Endothelial cell of umbilical vein (primary cell): ENCODE results near the gene AKR7A3. TPM values are rescaled to one million over a fixed set of nuclear protein-coding genes. Genes with fewer than 3 reads are reported as not detected.

Source experiments
- BruUV-seq: library from RNA; stranded (reverse); fragments of 400-500 nt; replicated peaks from 2 replicates; lab custom pipeline; 2021; lab: Mats Ljungman, UMichigan
- CTCF ChIA-PET: fragments of 300-600, 350-600 bp; sonication (Branson Sonifier 250); formaldehyde crosslinking; loops from one replicate; lab custom pipeline; 2021; ENCODE audit warnings: antibody characterized with exemption, inconsistent platforms; lab: Charles Lee
- POLR2A ChIA-PET: fragments of 300-600, 350-600 bp; sonication (Branson Sonifier 250); formaldehyde crosslinking; loops from one replicate; lab custom pipeline; 2021; ENCODE audit warnings: antibody characterized with exemption, inconsistent platforms; lab: Charles Lee
- DNase-seq: peaks from one replicate; pipeline ENCODE4 v3.0.0-alpha.2; 2011; ENCODE audit warnings: low read depth, low spot score
- FAIRE-seq: peaks from 2 replicates; lab custom pipeline; 2011; peaks lifted over from hg19 to GRCh38; lab: Jason Lieb, UNC
- H2AFZ ChIP-seq: 2 replicates; pipeline ENCODE4 v1.6.0; 2012; ENCODE audit warnings: low read depth, low read length, control low read depth, inconsistent platforms
- H3K27ac ChIP-seq: 2 replicates; pipeline ENCODE4 v1.5.1; 2011; ENCODE audit warnings: low read depth, mild to moderate bottlenecking, control low read depth, low read length, moderate library complexity; ENCODE audit not compliant: insufficient read depth
- H3K27me3 ChIP-seq, 2 experiments: 2 replicates each; pipeline versions ENCODE4 v1.6.0 to v1.6.1; 2011; ENCODE audit warnings: low read length in 2 of 2, mixed read lengths in 1 of 2; ENCODE audit not compliant: control insufficient read depth in 2 of 2, insufficient read depth in 2 of 2
- H3K36me3 ChIP-seq, 2 experiments: 2 replicates in 1 of 2; 3 replicates in 1 of 2; pipeline ENCODE4 v1.5.1; 2011; ENCODE audit warnings: low read length in 2 of 2, mild to moderate bottlenecking in 1 of 2, moderate library complexity in 1 of 2; ENCODE audit not compliant: control insufficient read depth in 2 of 2, insufficient read depth in 2 of 2; ENCODE audit errors: extremely low read depth in 1 of 2
- H3K4me1 ChIP-seq: 3 replicates; pipeline ENCODE4 v1.5.1; 2011; ENCODE audit warnings: mild to moderate bottlenecking, low read length; ENCODE audit not compliant: control insufficient read depth, insufficient read depth; ENCODE audit errors: extremely low read depth
- H3K4me2 ChIP-seq: 2 replicates; pipeline ENCODE4 v1.6.1; 2011; ENCODE audit warnings: low read length, control low read depth, mixed read lengths; ENCODE audit not compliant: insufficient read depth
- H3K4me3 ChIP-seq, 3 experiments: fragments of 200-600 bp in 1 of 3; sonication (generic), shearing (Covaris generic) in 1 of 3; replicated peaks in 1 of 3; 2 replicates each; pipeline ENCODE4 v1.5.1; 2011 to 2016; ENCODE audit warnings: control low read depth in 3 of 3, low read length in 3 of 3, mild to moderate bottlenecking in 2 of 3, inconsistent platforms in 1 of 3, low read depth in 1 of 3, moderate library complexity in 1 of 3; ENCODE audit not compliant: insufficient read depth in 1 of 3
- H3K79me2 ChIP-seq: 2 replicates; pipeline ENCODE4 v1.6.0; 2012; ENCODE audit warnings: low read length, inconsistent platforms; ENCODE audit not compliant: control insufficient read depth, insufficient read depth
- H3K9ac ChIP-seq: replicated peaks from 2 replicates; pipeline ENCODE3; 2011; ENCODE audit warnings: low read length, control low read depth; ENCODE audit not compliant: insufficient read depth; ENCODE audit errors: extremely low read depth
- H3K9me1 ChIP-seq: replicated peaks from 3 replicates; pipeline ENCODE4 v1.6.0; 2011; ENCODE audit warnings: mild to moderate bottlenecking, low read length; ENCODE audit not compliant: control insufficient read depth, insufficient read depth; ENCODE audit errors: extremely low read depth
- H3K9me3 ChIP-seq: replicated peaks from 2 replicates; pipeline ENCODE4 v1.5.1; 2012; ENCODE audit warnings: low read length, inconsistent platforms; ENCODE audit not compliant: control insufficient read depth, insufficient read depth
- H4K20me1 ChIP-seq: replicated peaks from 2 replicates; pipeline ENCODE3; 2011; ENCODE audit warnings: mild to moderate bottlenecking, low read length; ENCODE audit not compliant: control insufficient read depth, insufficient read depth; ENCODE audit errors: extremely low read depth
- EZH2 ChIP-seq: IDR thresholded peaks from 2 replicates; pipeline ENCODE4 v1.6.1; 2012; ENCODE audit warnings: borderline replicate concordance, low read depth, mild to moderate bottlenecking, moderate library complexity, low read length, inconsistent platforms; ENCODE audit not compliant: severe bottlenecking
- JUN ChIP-seq: IDR thresholded peaks from 2 replicates; pipeline ENCODE4 v1.6.1; 2011; ENCODE audit warnings: borderline replicate concordance, low read depth; ENCODE audit not compliant: insufficient read length, insufficient read depth
- MYC ChIP-seq: IDR thresholded peaks from one replicate; pipeline ENCODE4 v1.6.1; 2011; ENCODE audit warnings: mild to moderate bottlenecking, low read depth, low read length
- POLR2AphosphoS5 ChIP-seq: IDR thresholded peaks from 2 replicates; pipeline ENCODE4 v1.6.1; 2012; ENCODE audit warnings: low read depth, mild to moderate bottlenecking, control low read depth, low read length, moderate library complexity; ENCODE audit not compliant: insufficient read depth
- dilution Hi-C: fragments of 300-500 bp; cut with MboI; formaldehyde crosslinking; loops from one replicate; pipeline ENCODE4 v1.15.0; 2019; ENCODE audit warnings: low sequenced_read_pairs; ENCODE audit not compliant: extremely low pct_ligation_motif_present
- intact Hi-C: fragments of 100-400 bp; cut with micrococcal nuclease; formaldehyde crosslinking; loops from one replicate; pipeline ENCODE4 v1.10.0; 2022
- polyA plus RNA-seq, 4 experiments: library from polyadenylated mRNA; depleted of rRNA in 3 of 4; stranded (reverse) in 3 of 4; unstranded in 1 of 4; fragments of >200 nt; gene quantifications; 2 replicates each; pipeline versions ENCODE4 v1.2.1 to v1.2.3, GENCODE V29; 2011 to 2012; ENCODE audit warnings: missing spikeins in 1 of 4
- total RNA-seq: library from RNA; stranded (reverse); gene quantifications from 2 replicates; pipeline ENCODE4 v1.2.3, GENCODE V29; 2021
- TF ChIP-seq, protein P1 (sequence below), 2 donors: IDR thresholded peaks; 1 replicate in 1 of 2; 2 replicates in 1 of 2; pipeline ENCODE4 v1.5.1; 2011; ENCODE audit warnings: low read length in 2 of 2, mild to moderate bottlenecking in 2 of 2, moderate library complexity in 2 of 2, control low read depth in 1 of 2, inconsistent platforms in 1 of 2, low read depth in 1 of 2; ENCODE audit not compliant: insufficient read depth in 1 of 2; ENCODE audit errors: extremely low read depth in 1 of 2

The AKR7A3 gene
- total and polyA plus RNA-seq, 2 donors (not counting 3 experiments of a cell fraction or from before 2014, with no cell fraction given): 0.49 to 0.50 TPM

DNA sequence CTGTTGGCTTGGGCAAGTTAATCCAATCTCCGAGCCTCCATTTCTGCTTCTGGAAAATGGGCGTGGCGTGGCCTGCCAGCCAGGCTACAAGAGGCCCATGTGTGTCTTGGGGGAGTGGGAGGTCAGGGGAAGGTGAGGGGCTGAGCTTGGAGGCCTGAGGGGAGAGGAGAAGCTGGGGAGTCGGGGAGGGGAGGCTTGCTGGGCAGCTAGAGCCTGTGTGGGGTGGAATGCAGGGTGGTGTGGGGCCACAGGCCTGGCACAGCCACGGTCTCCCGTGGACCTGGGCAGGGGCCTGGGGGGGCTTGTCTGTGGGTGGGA is 38.1 kb upstream of the AKR7A3 start:
- no peak overlapping the region for H3K4me2 ChIP-seq
- CTCF ChIA-PET: interaction anchor here (1.6 kb wide), 1 partner anchor 327 kb away, joined by 4 read pairs; no protein-coding TSS in a partner anchor
- TF ChIP-seq, protein P1, sequence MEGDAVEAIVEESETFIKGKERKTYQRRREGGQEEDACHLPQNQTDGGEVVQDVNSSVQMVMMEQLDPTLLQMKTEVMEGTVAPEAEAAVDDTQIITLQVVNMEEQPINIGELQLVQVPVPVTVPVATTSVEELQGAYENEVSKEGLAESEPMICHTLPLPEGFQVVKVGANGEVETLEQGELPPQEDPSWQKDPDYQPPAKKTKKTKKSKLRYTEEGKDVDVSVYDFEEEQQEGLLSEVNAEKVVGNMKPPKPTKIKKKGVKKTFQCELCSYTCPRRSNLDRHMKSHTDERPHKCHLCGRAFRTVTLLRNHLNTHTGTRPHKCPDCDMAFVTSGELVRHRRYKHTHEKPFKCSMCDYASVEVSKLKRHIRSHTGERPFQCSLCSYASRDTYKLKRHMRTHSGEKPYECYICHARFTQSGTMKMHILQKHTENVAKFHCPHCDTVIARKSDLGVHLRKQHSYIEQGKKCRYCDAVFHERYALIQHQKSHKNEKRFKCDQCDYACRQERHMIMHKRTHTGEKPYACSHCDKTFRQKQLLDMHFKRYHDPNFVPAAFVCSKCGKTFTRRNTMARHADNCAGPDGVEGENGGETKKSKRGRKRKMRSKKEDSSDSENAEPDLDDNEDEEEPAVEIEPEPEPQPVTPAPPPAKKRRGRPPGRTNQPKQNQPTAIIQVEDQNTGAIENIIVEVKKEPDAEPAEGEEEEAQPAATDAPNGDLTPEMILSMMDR (IDR thresholded peaks at IDR 0.05; ENCODE audit: extremely low read depth in 1 of 2, insufficient read depth in 1 of 2, low read depth in 1 of 2, low read length in 2 of 2): no peak
- TF ChIP-seq JUN: no peak
- TF ChIP-seq POLR2AphosphoS5: no peak
- no peak for TF ChIP-seq EZH2
- no peak for TF ChIP-seq MYC

More for the DNA sequence above, 38.1 kb upstream of the AKR7A3 start:
- no peak overlapping the region for H3K27ac ChIP-seq
- DNase-seq: no peak
- H3K4me1 ChIP-seq: no peaks in the 10 kb centered on the region
- no peak for FAIRE-seq
- no peaks in the 10 kb centered on the region for H3K27me3 ChIP-seq
- no peaks in the 10 kb centered on the region for H3K79me2 ChIP-seq
- BruUV-seq: no TSS peak
- no peaks in the 10 kb centered on the region for H3K9me1 ChIP-seq
- H3K9ac ChIP-seq: no peak overlapping the region
- no peak overlapping the region for H3K4me3 ChIP-seq
- intact Hi-C loops (no loop called here), dilution Hi-C loops (no loop called here)
- no peaks in the 10 kb centered on the region for H4K20me1 ChIP-seq
- no peaks in the 10 kb centered on the region for H3K9me3 ChIP-seq
- no peak overlapping the region for H2AFZ ChIP-seq
- POLR2A ChIA-PET: no interaction called here
- peaks cover 4 to 37% of the 10 kb centered on the region in 2 experiments for H3K36me3 ChIP-seq
